ENCODE data around the gene IL6ST. TPM values are rescaled to one million over a fixed set of nuclear protein-coding genes. Genes with fewer than 3 reads are reported as not detected.

IL6ST gene
- total and polyA plus RNA-seq, 2 donors (not counting 1 experiment from before 2014, with no cell fraction given) = 768 to 978 TPM

GRCh38 chr5:55919625-55920024, 75.1 kb downstream of the IL6ST start:
- no peaks in the 10 kb centered on the region for H3K36me3 ChIP-seq (ENCODE audit: control insufficient read depth, insufficient read depth, low read length)
- H3K27me3 ChIP-seq (ENCODE audit: control insufficient read depth, insufficient read depth, low read length) = no peaks in the 10 kb centered on the region
- no peak overlapping the region for H3K4me3 ChIP-seq (replicated peaks in 1 of 4; ENCODE audit: control extremely low read depth in 1 of 4, insufficient read depth in 1 of 4, low read depth in 3 of 4, low read length in 4 of 4)
- no peak overlapping the region for H3K4me2 ChIP-seq (ENCODE audit: extremely low read depth, insufficient read depth, low read length)
- TF ChIP-seq EZH2 (IDR thresholded peaks at IDR 0.05; ENCODE audit: low read length, missing control alignments) = no peak
- TF ChIP-seq, protein P1, sequence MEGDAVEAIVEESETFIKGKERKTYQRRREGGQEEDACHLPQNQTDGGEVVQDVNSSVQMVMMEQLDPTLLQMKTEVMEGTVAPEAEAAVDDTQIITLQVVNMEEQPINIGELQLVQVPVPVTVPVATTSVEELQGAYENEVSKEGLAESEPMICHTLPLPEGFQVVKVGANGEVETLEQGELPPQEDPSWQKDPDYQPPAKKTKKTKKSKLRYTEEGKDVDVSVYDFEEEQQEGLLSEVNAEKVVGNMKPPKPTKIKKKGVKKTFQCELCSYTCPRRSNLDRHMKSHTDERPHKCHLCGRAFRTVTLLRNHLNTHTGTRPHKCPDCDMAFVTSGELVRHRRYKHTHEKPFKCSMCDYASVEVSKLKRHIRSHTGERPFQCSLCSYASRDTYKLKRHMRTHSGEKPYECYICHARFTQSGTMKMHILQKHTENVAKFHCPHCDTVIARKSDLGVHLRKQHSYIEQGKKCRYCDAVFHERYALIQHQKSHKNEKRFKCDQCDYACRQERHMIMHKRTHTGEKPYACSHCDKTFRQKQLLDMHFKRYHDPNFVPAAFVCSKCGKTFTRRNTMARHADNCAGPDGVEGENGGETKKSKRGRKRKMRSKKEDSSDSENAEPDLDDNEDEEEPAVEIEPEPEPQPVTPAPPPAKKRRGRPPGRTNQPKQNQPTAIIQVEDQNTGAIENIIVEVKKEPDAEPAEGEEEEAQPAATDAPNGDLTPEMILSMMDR (conservative IDR thresholded peaks at IDR 0.05 in 1 of 2, IDR thresholded peaks at IDR 0.05 in 1 of 2; ENCODE audit: low read depth in 1 of 2, low read length in 2 of 2) = no peak
- H2AFZ ChIP-seq (ENCODE audit: low read length) = no peak overlapping the region
- no peak overlapping the region for H3K9ac ChIP-seq (ENCODE audit: insufficient read depth, low read length)
- H3K79me2 ChIP-seq (ENCODE audit: control insufficient read depth, insufficient read depth, low read length) = no peaks in the 10 kb centered on the region
- no peaks in the 10 kb centered on the region for H3K4me1 ChIP-seq (ENCODE audit: control insufficient read depth, extremely low read depth, insufficient read depth, low read length)
- H3K9me3 ChIP-seq (ENCODE audit: control insufficient read depth, insufficient read depth, low read depth, low read length) = no peaks in the 10 kb centered on the region
- H4K20me1 ChIP-seq (ENCODE audit: control insufficient read depth, extremely low read depth, insufficient read depth, low read length) = no peaks in the 10 kb centered on the region
- no peak overlapping the region for H3K27ac ChIP-seq (ENCODE audit: insufficient read depth, low read length)
- no peak for DNase-seq (ENCODE audit: low read depth in 2 of 2)

GRCh38 chr5:55918087-55919035, 76.4 kb downstream of the IL6ST start:
- H3K9me3 ChIP-seq (ENCODE audit: control insufficient read depth, insufficient read depth, low read depth, low read length) = no peaks in the 10 kb centered on the region
- no peak for TF ChIP-seq EZH2 (IDR thresholded peaks at IDR 0.05; ENCODE audit: low read length, missing control alignments)
- TF ChIP-seq, protein P1 (conservative IDR thresholded peaks at IDR 0.05 in 1 of 2, IDR thresholded peaks at IDR 0.05 in 1 of 2; ENCODE audit: low read depth in 1 of 2, low read length in 2 of 2) = no peak
- no peak overlapping the region for H3K9ac ChIP-seq (ENCODE audit: insufficient read depth, low read length)
- no peak overlapping the region for H2AFZ ChIP-seq (ENCODE audit: low read length)
- H3K4me3 ChIP-seq (replicated peaks in 1 of 4; ENCODE audit: control extremely low read depth in 1 of 4, insufficient read depth in 1 of 4, low read depth in 3 of 4, low read length in 4 of 4) = no peak overlapping the region
- H3K4me2 ChIP-seq (ENCODE audit: extremely low read depth, insufficient read depth, low read length) = no peak overlapping the region
- H3K4me1 ChIP-seq (ENCODE audit: control insufficient read depth, extremely low read depth, insufficient read depth, low read length) = no peaks in the 10 kb centered on the region
- no peak for DNase-seq (ENCODE audit: low read depth in 2 of 2)
- no peaks in the 10 kb centered on the region for H3K79me2 ChIP-seq (ENCODE audit: control insufficient read depth, insufficient read depth, low read length)
- H3K27ac ChIP-seq (ENCODE audit: insufficient read depth, low read length) = no peak overlapping the region
- no peaks in the 10 kb centered on the region for H4K20me1 ChIP-seq (ENCODE audit: control insufficient read depth, extremely low read depth, insufficient read depth, low read length)
- no peaks in the 10 kb centered on the region for H3K36me3 ChIP-seq (ENCODE audit: control insufficient read depth, insufficient read depth, low read length)
- no peaks in the 10 kb centered on the region for H3K27me3 ChIP-seq (ENCODE audit: control insufficient read depth, insufficient read depth, low read length)

- Histone ChIP-seq H3K27ac (ENCODE audit: insufficient read depth, low read length) (no peak overlapping the region), H3K9ac (ENCODE audit: insufficient read depth, low read length) (no peak overlapping the region), H3K4me1 (ENCODE audit: control insufficient read depth, extremely low read depth, insufficient read depth, low read length) (no peaks in the 10 kb centered on the region), H3K4me2 (ENCODE audit: extremely low read depth, insufficient read depth, low read length) (no peak overlapping the region), H3K27me3 (ENCODE audit: control insufficient read depth, insufficient read depth, low read length) (no peaks in the 10 kb centered on the region), H3K36me3 (ENCODE audit: control insufficient read depth, insufficient read depth, low read length) (no peaks in the 10 kb centered on the region), H2AFZ (ENCODE audit: low read length) (no peak overlapping the region), H4K20me1 (ENCODE audit: control insufficient read depth, extremely low read depth, insufficient read depth, low read length) (no peaks in the 10 kb centered on the region), H3K4me3 (replicated peaks in 1 of 4; ENCODE audit: control extremely low read depth in 1 of 4, insufficient read depth in 1 of 4, low read depth in 3 of 4, low read length in 4 of 4) (no peak overlapping the region), H3K79me2 (ENCODE audit: control insufficient read depth, insufficient read depth, low read length) (no peaks in the 10 kb centered on the region), H3K9me3 (ENCODE audit: control insufficient read depth, insufficient read depth, low read depth, low read length) (no peaks in the 10 kb centered on the region)
- no peak for DNase-seq (ENCODE audit: low read depth in 2 of 2)
- no peak for TF ChIP-seq EZH2 (IDR thresholded peaks at IDR 0.05; ENCODE audit: low read length, missing control alignments)
- TF ChIP-seq, protein P1 (conservative IDR thresholded peaks at IDR 0.05 in 1 of 2, IDR thresholded peaks at IDR 0.05 in 1 of 2; ENCODE audit: low read depth in 1 of 2, low read length in 2 of 2) = no peak
These were observed 77.2 kb downstream of the IL6ST start for GRCh38 chr5:55917402-55918086.

Data from fibroblast of lung (primary cell).